Activated naive CD4-positive, alpha-beta T cell (primary cell): ENCODE measurements around the gene C1orf52.

Experiments
- DNase-seq, 4 experiments: peaks; one replicate each; lab custom pipeline; 2025; lab: John Stamatoyannopoulos, UW

Gene C1orf52

GRCh38 chr1:85230305-85230977 lies 29.0 kb downstream of the C1orf52 start:
- DNase-seq, result no peak

GRCh38 chr1:85229574-85230097 lies 29.8 kb downstream of the C1orf52 start:
- DNase-seq, result no peak

DNA sequence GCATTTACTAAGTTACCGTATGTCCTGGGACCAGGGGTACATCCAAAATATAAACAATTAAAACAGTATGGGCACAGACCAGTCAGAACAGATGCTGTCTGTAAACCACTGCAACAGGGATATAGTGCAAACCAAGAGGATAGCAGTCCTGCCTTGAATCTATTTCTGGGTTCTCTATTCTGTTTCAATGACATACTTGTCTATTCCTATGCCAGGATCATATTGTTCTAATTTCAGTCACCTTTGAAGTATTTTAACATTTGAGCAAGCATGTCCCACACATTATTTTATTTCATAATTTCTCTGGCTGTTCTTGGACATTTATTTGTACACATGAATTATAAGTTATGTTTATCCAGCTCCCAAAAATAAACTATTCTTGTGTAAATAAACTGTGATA lies 30.5 kb downstream of the C1orf52 start:
- DNase-seq, result no peak

DNA sequence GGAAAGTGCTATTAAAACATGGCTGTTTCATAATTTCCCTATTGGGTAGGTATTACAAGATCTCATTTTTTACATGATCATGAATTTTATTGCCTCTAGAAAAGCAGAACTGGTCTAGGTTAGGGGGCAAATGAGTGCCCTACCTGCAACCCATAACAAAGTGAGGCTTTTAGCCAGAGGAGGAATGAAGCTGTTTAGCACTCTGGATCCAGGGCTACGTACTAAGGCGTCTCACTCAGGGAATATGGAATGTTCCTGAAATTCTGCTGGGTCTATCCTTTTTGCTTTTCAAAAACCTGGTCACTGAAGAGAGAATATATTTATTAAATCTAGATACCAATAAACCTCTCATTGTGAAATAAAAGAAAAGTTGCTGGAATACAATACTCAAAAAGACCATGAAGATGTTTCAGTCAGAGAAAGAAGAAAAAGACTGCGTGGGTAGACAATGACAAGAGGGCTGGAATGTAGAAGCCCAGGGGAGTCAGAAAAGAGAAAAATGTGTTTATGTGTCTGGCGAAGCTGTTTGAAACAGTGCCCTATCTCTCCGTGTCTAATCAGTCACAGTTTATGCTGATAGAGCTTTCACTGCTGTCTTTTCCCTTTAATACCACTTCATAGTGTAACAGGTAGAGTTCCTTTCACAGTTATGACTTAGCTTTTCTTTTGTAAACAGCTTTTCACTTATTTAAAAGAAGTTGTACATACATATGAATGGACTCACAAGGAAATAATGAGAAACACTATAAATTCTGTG lies 33.7 kb downstream of the C1orf52 start:
- no peak for DNase-seq

DNA sequence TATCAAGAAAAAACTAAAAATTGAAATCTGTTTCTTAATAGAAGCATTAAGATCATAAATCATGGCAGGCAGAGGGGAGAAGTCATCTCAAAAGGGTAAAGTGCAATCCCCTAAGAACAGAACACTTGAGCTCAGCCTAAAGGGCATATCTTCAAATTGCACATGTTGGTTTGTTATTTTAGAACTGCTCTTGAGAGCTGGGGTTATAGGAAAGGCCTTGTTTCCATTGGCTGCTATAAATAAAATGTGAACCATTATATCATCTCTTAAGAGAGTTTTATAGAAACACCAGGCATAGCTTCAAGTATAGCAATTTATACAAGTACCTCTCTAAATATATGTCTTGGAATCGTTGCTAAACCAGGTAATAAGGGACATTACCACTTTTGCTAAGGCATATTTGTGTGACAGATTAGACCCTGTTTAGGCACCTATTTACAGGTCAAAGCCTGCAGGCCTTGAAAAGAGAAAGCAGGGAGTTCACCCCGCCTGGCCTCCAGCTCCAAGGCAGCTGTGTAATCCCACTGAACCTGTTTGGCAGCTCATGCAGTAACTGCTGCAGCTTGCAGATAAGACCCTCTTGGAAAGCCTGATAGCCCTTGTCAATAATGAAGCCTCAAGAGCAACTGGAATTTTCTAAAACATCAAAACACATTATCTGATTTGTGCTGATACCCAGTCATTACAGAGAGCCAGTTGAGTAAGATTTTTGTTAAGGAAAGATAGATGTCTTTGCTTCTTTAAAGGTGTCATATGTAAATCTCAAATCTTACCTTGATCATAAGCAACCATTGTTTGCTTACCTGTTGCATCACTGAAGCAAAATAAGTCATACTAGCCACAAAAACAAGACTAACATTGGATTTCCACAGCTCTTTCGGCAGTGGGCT lies 34.5 kb downstream of the C1orf52 start:
- no peak for DNase-seq

- DNase-seq, result no peak
Measured at GRCh38 chr1:85224295-85224694, 35.2 kb downstream of the C1orf52 start.

DNA sequence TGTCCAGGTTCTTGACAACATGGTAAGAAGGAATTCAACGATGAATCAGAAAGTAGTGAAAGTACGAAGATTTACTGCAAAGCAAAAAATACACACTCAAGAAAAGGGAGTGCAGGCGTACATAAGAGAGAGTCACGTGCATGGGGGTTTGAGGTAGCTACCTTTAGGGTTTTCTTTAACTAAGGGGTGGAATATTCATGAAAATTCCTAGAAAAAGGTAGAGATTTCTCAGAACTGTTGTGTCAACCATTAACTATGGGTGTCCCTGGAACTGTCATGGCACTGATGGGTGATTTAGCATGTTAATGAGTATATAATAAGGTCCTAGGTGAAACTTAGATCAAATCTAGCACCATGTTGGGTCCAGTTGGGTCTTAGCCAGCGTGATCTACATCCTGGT lies 36.1 kb downstream of the C1orf52 start:
- no peak for DNase-seq

- DNase-seq, result no peak
Measured at GRCh38 chr1:85220756-85221201, 38.7 kb downstream of the C1orf52 start.

GRCh38 chr1:85219853-85220610 lies 39.4 kb downstream of the C1orf52 start:
- no peak for DNase-seq

- DNase-seq, result no peak
Measured at GRCh38 chr1:85216697-85217096, 42.8 kb downstream of the C1orf52 start.

- DNase-seq, result no peak
Measured at GRCh38 chr1:85214654-85215053, 44.8 kb downstream of the C1orf52 start.

DNA sequence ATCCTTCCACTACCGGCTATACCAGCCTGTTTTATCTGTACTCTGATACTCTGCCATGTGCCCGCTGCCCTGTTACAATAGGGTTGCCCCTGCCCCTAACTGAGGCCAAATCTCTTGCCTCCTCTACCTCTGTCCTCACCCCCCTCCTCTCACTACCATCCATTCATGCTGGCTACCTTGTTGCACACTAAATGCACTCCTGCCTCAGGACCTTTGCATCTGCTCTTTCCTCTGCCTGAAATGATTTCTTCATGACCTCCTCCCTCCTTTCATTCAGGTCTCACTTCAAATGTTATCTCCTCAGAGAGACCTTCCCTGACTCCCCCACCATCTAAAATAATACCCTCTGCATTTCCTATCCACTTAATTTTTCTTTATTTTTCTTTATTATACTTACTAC lies 51.0 kb downstream of the C1orf52 start:
- no peak for DNase-seq

GRCh38 chr1:85203573-85204171 lies 55.8 kb downstream of the C1orf52 start:
- no peak for DNase-seq

- no peak for DNase-seq
Measured at GRCh38 chr1:85202864-85203255, 56.6 kb downstream of the C1orf52 start.

DNA sequence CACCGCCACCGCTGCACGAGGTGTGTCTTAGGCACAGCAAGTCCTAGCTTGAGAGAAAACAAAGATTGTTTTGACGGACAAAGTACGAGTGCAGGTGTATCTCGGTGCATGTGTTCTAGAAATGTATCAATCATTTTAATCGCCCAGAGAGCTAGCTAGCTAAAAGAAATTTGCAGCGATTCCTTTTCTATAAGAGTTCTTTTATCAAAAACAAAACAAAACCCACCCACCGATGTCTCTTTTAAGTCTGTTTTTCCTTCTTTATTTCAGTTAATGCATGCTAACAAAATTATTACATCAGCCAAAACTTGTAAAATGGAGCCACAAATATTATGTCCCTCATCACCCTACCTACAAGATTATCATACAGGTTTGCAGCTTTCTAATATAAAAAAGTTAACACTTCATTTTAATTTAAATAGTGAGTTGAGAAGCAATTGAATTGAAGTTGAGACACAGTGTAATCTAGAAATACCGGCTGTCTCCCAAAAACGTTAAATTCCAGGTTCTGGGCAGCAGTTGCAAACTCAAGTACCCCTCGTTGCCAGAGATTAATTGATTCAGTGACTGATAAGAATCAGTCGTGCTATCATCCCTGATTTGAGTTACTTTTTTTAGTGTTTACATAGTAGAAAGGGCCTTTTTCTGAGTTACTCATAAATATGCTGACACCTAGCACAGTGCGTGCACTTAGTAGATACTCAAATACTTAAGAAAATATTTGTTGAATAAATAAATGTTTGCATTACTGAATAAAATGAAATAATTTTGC lies 57.2 kb downstream of the C1orf52 start:
- DNase-seq, result no peak

GRCh38 chr1:85201340-85202091 lies 57.9 kb downstream of the C1orf52 start:
- peak; percentile 22 to 77 (median 55) for DNase-seq

DNA sequence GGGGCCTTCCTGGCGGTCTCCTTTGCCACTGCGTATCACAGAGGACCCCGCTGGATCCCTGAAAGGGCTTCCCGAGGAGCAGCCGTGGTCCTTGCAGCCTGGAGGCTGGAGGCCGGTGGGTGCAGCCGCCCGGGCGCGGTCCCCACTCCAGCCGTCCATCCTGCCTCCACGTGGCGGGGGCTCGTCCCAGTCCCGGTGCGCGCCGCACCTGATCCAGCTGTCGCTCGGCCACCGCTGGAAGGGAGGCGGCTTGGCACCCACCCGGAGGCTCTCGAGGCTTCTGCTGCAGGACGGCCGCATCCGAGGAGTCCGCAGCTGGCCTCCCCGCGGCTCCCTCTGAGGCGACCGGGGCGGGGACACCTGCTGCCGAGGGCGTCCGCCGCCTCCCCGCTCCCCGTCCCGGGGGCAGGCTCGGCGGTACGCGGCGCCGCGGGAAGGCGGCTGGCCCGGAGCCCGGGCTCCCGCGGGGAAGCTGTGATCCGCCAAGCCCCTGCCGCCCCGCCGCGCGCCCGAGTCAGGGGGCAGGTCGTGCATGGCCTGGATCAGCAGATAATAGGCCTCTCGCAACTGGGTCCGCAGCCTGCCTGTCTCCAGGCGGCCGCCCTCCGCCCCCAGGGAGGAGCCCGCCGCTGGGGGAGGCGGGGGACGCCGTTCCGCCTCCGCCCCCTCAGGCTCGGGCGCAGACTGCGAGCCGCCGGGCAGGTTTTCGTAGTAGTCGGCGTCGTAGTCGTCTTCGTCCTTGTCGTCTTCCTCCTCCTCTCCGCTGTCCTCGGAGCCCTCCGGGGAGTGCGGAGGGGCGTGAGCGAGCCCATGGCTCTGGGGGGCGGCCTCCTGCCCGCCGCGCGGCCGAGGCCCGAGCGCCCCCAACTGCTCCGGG lies 58.8 kb downstream of the C1orf52 start, which contains the start of gene SYDE2:
Gene SYDE2 (minus strand): TSS at position 554 of the 877 bp plus-strand sequence. CDS start 20 bp downstream, at position 534.
- DNase-seq, result peak; percentile 45 to 83 (median 60)
